ENCODE measurements around the gene DDC. TPM values are rescaled to one million over a fixed set of nuclear protein-coding genes. Genes with fewer than 3 reads are reported as not detected.
"Not testable (repeated sequence)": the region's sequence is repeated elsewhere in the genome, so short reads cannot be mapped to it uniquely, and the experiment has no call there.

The DDC gene
- total RNA-seq, 4 donors from 2014 or later, result 0.44 to 0.79 (median 0.60) TPM; not detected in 1

DNA sequence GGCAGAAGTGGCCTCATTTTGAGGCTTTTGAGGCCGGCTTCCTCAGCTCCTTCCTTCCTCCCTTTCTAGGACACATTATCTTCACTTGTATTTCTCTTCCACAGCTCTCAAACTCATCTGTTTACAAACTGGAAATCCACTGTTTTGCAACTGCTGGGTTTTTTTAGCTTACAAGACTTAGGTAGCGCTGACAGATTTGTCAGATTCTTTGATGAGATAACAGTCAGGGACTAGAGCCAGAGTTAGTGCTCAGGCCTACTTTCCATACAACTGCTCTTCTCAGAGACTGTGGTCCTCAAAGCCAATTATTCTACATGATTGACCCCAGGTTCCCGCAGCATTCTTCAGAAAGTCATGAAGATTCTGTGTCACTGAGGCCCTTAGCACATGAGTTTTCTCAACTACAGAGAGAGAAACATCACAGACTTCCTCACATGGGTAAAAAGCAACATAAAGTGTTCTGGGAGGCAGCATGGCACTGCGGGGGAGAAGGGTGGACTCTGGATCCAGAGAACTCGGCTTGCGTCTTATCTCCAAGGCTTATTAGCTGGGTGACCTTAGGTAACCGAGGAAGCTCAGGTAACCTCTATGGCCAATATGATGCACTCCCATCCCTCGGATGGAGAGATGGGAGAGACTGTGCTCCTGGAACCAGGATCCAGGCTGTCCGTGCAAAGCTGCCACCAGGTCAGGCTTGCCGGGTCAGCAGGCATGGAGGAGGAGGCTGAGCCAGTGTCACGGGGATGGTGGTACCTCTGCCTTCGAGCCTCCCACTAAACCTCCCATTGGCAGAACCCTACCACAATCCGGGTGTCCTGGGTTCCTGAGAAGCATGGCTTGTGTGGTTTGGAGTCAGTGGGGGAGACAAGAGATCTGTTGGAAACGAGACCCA, 10.5 kb downstream of the DDC start:
- DNase-seq (ENCODE audit: low spot score), result no peak
- no peak for ATAC-seq (ENCODE audit: low FRiP score)
- TF ChIP-seq, protein P1, sequence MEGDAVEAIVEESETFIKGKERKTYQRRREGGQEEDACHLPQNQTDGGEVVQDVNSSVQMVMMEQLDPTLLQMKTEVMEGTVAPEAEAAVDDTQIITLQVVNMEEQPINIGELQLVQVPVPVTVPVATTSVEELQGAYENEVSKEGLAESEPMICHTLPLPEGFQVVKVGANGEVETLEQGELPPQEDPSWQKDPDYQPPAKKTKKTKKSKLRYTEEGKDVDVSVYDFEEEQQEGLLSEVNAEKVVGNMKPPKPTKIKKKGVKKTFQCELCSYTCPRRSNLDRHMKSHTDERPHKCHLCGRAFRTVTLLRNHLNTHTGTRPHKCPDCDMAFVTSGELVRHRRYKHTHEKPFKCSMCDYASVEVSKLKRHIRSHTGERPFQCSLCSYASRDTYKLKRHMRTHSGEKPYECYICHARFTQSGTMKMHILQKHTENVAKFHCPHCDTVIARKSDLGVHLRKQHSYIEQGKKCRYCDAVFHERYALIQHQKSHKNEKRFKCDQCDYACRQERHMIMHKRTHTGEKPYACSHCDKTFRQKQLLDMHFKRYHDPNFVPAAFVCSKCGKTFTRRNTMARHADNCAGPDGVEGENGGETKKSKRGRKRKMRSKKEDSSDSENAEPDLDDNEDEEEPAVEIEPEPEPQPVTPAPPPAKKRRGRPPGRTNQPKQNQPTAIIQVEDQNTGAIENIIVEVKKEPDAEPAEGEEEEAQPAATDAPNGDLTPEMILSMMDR (IDR thresholded peaks at IDR 0.05), result no peak

DNA sequence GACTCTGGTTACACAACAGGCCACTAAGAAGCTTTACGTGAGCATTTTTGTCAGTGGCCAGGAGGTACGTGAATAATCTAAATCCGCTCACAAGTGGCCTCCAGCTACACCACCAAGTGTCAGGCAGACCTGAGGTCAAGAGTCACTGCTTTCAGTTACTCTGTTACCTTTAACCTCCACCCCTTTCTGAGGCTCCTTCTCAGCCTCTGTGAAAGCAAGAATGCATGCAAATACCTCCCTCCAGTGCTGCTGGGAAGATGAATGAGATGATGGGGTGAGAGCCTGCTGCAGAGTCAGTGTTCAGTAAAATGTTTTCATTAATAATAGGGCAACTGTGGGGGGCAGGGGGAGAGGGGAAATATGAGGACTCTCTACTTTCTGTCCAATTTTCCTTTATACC, 11.2 kb downstream of the DDC start:
- TF ChIP-seq, protein P1 (IDR thresholded peaks at IDR 0.05), result no peak
- DNase-seq (ENCODE audit: low spot score) (no peak), ATAC-seq (ENCODE audit: low FRiP score) (no peak)

DNA sequence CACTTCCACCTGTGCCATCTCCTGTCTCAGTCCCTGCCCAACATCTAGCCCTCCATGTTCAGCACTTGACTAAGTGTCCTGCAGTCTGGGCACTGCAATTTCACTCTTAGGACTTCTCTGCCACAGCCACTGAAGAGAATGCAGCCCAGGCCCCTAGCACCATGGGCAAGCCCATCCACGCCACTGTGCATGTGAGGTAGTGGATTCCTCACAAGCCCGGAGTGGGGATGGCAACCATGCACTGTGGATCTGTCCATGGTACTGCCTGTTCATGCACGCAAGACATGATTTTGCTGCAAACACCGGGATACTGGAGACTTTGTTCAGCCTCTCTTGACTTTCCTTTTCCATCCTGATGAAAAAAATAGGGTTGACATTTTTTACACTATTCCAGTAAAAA, 12.3 kb downstream of the DDC start:
- TF ChIP-seq, protein P1 (IDR thresholded peaks at IDR 0.05), result no peak
- no peak for DNase-seq (ENCODE audit: low spot score)
- no peak for ATAC-seq (ENCODE audit: low FRiP score)

DNA sequence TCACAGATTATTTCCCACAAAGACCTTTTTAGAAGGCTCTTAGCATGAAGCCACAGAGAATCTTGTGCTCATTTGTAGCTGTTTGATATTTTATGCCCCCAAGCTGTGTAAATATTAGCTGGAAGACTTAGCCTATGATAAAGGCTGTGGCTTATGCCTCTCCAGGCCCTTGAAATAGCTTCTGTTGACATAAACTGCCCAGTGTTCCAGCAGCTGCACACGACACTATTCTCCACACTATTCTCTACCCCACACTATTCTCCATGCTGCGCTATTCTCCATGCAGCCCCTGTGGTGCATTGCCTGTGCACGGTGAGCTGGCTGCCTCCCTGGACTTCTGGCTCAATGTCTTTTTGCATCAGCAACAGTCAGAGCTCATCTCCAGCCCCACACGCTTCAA, 13.1 kb downstream of the DDC start:
- DNase-seq (ENCODE audit: low spot score) (no peak), ATAC-seq (ENCODE audit: low FRiP score) (no peak)
- TF ChIP-seq, protein P1 (IDR thresholded peaks at IDR 0.05), result no peak

DNA sequence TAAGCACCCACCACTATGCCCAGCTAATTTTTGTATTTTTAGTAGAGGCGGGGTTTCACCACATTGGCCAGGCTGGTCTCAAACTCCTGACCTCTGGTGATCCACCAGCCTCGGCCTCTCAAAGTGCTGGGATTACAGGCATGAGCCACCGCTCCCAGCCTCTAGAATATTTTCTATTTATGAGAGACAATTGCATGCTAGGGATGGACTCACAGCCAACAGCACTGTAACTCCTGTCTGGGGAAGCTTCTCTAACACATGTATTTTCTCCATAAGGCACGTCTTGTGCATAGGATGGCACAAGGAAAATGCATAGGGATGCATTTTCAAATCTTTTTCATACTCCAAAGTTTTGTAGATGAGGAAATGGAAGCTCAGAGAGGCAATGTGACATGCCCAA, 19.6 kb downstream of the DDC start:
- ATAC-seq (ENCODE audit: low FRiP score); DNase-seq (ENCODE audit: low spot score): not testable (repeated sequence)

DNA sequence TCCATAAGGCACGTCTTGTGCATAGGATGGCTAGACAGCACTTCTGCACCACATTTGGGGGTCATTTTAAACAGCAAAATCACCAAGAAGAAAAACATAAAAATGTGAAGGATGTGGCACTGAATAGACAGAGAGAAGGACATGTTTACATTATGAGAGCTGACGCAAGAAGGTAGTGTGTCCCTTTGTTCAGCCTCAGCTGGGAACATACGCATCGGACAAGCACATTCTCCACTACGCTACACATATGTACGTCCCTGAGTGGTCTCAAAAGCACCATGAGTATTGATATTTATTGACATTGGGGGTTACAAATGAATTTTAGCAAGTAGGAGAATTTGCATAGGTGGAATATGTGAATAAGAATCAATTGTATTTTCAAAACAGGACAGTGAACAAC, 20.2 kb downstream of the DDC start:
- DNase-seq (ENCODE audit: low spot score) (no peak), ATAC-seq (ENCODE audit: low FRiP score) (no peak)
- TF ChIP-seq, protein P1 (IDR thresholded peaks at IDR 0.05), result no peak

DNA sequence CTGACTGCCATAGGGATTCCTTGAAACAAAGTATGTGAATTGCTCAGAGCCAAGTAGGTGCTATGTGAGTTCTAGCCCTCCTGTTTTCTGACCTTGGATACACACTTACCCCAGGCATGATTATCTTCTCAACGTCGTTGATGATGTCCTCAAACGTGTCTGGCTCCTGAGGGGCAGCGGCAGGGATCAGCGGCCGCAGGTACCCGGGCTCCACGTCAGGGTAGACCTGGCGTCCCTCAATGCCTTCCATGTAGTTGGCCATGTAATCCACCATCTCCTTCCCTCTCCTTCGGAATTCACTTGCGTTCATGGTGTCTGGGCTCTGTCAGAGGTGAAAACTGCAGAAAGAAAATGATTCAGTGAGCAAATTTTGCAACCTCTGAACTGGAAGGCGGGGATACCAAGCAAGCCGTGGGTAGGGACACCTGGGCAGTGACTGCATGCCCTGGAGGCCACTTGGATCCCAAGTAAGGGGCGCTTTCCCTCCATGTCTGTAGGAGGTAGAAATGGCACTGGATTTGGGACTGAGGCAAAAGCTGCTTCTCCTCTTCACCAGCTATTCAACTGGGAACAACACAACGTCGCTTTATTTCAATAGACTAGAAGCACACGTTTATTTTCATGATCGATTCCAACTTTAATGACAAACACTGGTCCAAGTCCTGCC, 21.3 kb downstream of the DDC start:
- ATAC-seq (ENCODE audit: low FRiP score), result no peak
- DNase-seq (ENCODE audit: low spot score), result no peak
- TF ChIP-seq, protein P1 (IDR thresholded peaks at IDR 0.05), result no peak

Data from omental fat pad (tissue), 4 donors.